Left ventricle myocardium superior (tissue), 1 donor: ENCODE data around the gene HLA-G. TPM values are rescaled to one million over a fixed set of nuclear protein-coding genes. Genes with fewer than 3 reads are reported as not detected.

ENCODE experiments used
- ATAC-seq: fragments of 200-7000 bp; cut with Tn5 transposase; one replicate; pipeline ENCODE4 v1.9.1; 2020; ENCODE audit warnings: mild to moderate bottlenecking, moderate library complexity
- DNase-seq: peaks from one replicate; pipeline ENCODE4 v3.0.0-alpha.2; 2020
- intact Hi-C: fragments of 100-400 bp; cut with micrococcal nuclease; formaldehyde crosslinking; loops from one replicate; pipeline ENCODE4 v1.11.0; 2022
- total RNA-seq: library from RNA; stranded (reverse); fragmentation: NEBNext Ultra II Directional; extraction: Animal tissue kit (Norgen Biotek cat#: 25700); gene quantifications from one replicate; pipeline ENCODE4 v1.2.1, GENCODE V29; 2021
- donor health status: DM: no; HTN: yes; CAD: no; lungs with severe emphysema.

HLA-G gene
- total RNA-seq, 1 donor from 2014 or later, result not detected

- intact Hi-C loops, result no loop called here
- no peak for ATAC-seq
- DNase-seq, result no peak
These were observed 13.1 kb upstream of the HLA-G start for GRCh38 chr6:29814379-29815117.

- no peak for DNase-seq
- ATAC-seq, result no peak
- intact Hi-C loops, result no loop called here
These were observed 12.4 kb upstream of the HLA-G start for GRCh38 chr6:29815118-29815750.

- intact Hi-C loops, result no loop called here
- ATAC-seq (no peak), DNase-seq (no peak)
These were observed 11.6 kb upstream of the HLA-G start for GRCh38 chr6:29816030-29816429.

GRCh38 chr6:29818892-29819291, 8.7 kb upstream of the HLA-G start:
- intact Hi-C loops, result no loop called here
- ATAC-seq, result no peak
- no peak for DNase-seq

GRCh38 chr6:29824144-29824543, 3.5 kb upstream of the HLA-G start:
- intact Hi-C loops, result no loop called here
- ATAC-seq (no peak), DNase-seq (no peak)

- intact Hi-C loops, result no loop called here
- DNase-seq (no peak), ATAC-seq (no peak)
These were observed 1.8 kb upstream of the HLA-G start for GRCh38 chr6:29825848-29826247.

- intact Hi-C loops, result no loop called here
- ATAC-seq (no peak), DNase-seq (no peak)
These were observed 1.4 kb upstream of the HLA-G start for GRCh38 chr6:29826271-29826670.

- DNase-seq, result no peak
- intact Hi-C loops, result no loop called here
- ATAC-seq, result peak; percentile 26
These were observed 809 bp downstream of the HLA-G start for GRCh38 chr6:29828471-29828797.

GRCh38 chr6:29829766-29830165, 2.1 kb downstream of the HLA-G start:
- intact Hi-C loops, result no loop called here
- ATAC-seq, result no peak

GRCh38 chr6:29830409-29830808, 2.8 kb downstream of the HLA-G start:
- intact Hi-C loops, result no loop called here
- ATAC-seq (no peak), DNase-seq (no peak)

More at GRCh38 chr6:29829766-29830165, 2.1 kb downstream of the HLA-G start:
- DNase-seq, result no peak

- DNase-seq, result no peak
- intact Hi-C loops, result no loop called here
- ATAC-seq, result no peak
These were observed 4.2 kb downstream of the HLA-G start for GRCh38 chr6:29831776-29832175.

GRCh38 chr6:29834564-29835436, 7.2 kb downstream of the HLA-G start:
- DNase-seq (peak; percentile 62), ATAC-seq (peak; percentile 57)
- intact Hi-C loops, result loop anchor here (2.0 kb wide), 1 partner anchor 130 kb away; no protein-coding TSS in a partner anchor

GRCh38 chr6:29839917-29840316, 12.3 kb downstream of the HLA-G start:
- intact Hi-C loops, result no loop called here
- ATAC-seq, result no peak
- no peak for DNase-seq

- intact Hi-C loops, result no loop called here
- ATAC-seq (no peak), DNase-seq (no peak)
These were observed 13.4 kb downstream of the HLA-G start for GRCh38 chr6:29841030-29841429.

- DNase-seq (no peak), ATAC-seq (no peak)
- intact Hi-C loops, result loop anchor here (2.0 kb wide), 1 partner anchor 167 kb away; no protein-coding TSS in a partner anchor
These were observed 17.9 kb downstream of the HLA-G start for GRCh38 chr6:29845405-29846006.

- peak; percentile 93 for ATAC-seq
These were observed 20.4 kb downstream of the HLA-G start for GRCh38 chr6:29847871-29848630.

GRCh38 chr6:29850011-29850553, 22.5 kb downstream of the HLA-G start:
- intact Hi-C loops, result no loop called here
- peak; percentile 44 for DNase-seq
- ATAC-seq, result no peak

More at GRCh38 chr6:29847871-29848630, 20.4 kb downstream of the HLA-G start:
- intact Hi-C loops, result loop anchor here (2.0 kb wide), 1 partner anchor 165 kb away; no protein-coding TSS in a partner anchor
- peak; percentile 90 for DNase-seq

- intact Hi-C loops, result no loop called here
- DNase-seq, result no peak
- ATAC-seq, result no peak
These were observed 23.6 kb downstream of the HLA-G start for GRCh38 chr6:29851190-29851589.

- intact Hi-C loops, result no loop called here
- DNase-seq (no peak), ATAC-seq (no peak)
These were observed 25.6 kb downstream of the HLA-G start for GRCh38 chr6:29853245-29853644.
